ENCODE results near the gene ALMS1. TPM values are rescaled to one million over a fixed set of nuclear protein-coding genes. Genes with fewer than 3 reads are reported as not detected.

Gene ALMS1
- total and polyA plus RNA-seq, 2 of the 4 experiments (the other 2 are of a cell fraction), result 20.8 to 52.8 TPM

GRCh38 chr2:73404409-73404808 is 18.8 kb downstream of the ALMS1 start:
- Histone ChIP-seq H2AK9ac (replicated peaks; ENCODE audit: low read depth, low read length, poor library complexity) (no peak overlapping the region), H3K4ac (ENCODE audit: low read depth, low read length) (no peak overlapping the region)
- POLR2A ChIA-PET (ENCODE audit: unreplicated experiment), result no interaction called here

More at GRCh38 chr2:73404409-73404808, 18.8 kb downstream of the ALMS1 start:
- Histone ChIP-seq H3K4me1 (ENCODE audit: control insufficient read depth, insufficient read depth, low read length) (no peaks in the 10 kb centered on the region), H3K23ac (ENCODE audit: low read depth, low read length) (no peak overlapping the region), H4K91ac (ENCODE audit: insufficient read depth, low read depth, low read length) (no peak overlapping the region), H2AK5ac (ENCODE audit: low read depth, low read length) (no peak overlapping the region), H3K36me3 (ENCODE audit: control insufficient read depth, insufficient read depth, low read length) (no peaks in the 10 kb centered on the region), H4K5ac (ENCODE audit: low read depth, low read length) (no peak overlapping the region), H2BK120ac (ENCODE audit: low read depth, low read length) (no peak overlapping the region), H3K14ac (replicated peaks; ENCODE audit: low read depth, low read length) (no peak overlapping the region), H4K8ac (ENCODE audit: low read depth in 2 of 2, low read length in 2 of 2) (no peak overlapping the region), H2BK5ac (ENCODE audit: low read depth, low read length, poor library complexity, severe bottlenecking) (no peak overlapping the region), H3K9me3 (ENCODE audit: control insufficient read depth, insufficient read depth, low read length) (peaks cover 2% of the 10 kb centered on the region; the same call in 1 of the 2 replicates), H3K18ac (ENCODE audit: low read depth, low read length) (no peak overlapping the region), H2AFZ (replicated peaks; ENCODE audit: low read length, poor library complexity) (no peak overlapping the region), H2BK15ac (ENCODE audit: low read depth, low read length) (no peak overlapping the region), H3K27me3 (ENCODE audit: control insufficient read depth, insufficient read depth, low read length) (no peaks in the 10 kb centered on the region), H4K20me1 (ENCODE audit: insufficient read depth, low read length) (no peaks in the 10 kb centered on the region), H3K27ac (ENCODE audit: insufficient read depth, low read length) (no peak overlapping the region), H3K4me3 (ENCODE audit: insufficient read depth, low read depth, low read length) (no peak overlapping the region), H3K9me1 (ENCODE audit: insufficient read depth, low read length) (no peaks in the 10 kb centered on the region), H2BK20ac (ENCODE audit: low read depth, low read length) (no peak overlapping the region), H3K79me1 (ENCODE audit: low read depth in 1 of 2, low read length in 2 of 2) (peaks cover 11 to 15% of the 10 kb centered on the region in 2 experiments), H3K56ac (ENCODE audit: extremely low read depth, insufficient read depth, low read length) (no peak overlapping the region), H3K4me2 (ENCODE audit: low read depth, low read length) (no peak overlapping the region), H3K9ac (ENCODE audit: low read depth, low read length) (no peak overlapping the region)
- no peak for DNase-seq
- intact Hi-C loops (cut with micrococcal nuclease) (no loop called here), in situ Hi-C loops (cut with MboI; ENCODE audit: low sequenced_read_pairs) (loop anchor here (25.0 kb wide), 1 partner anchor 108 kb away; no protein-coding TSS in a partner anchor), dilution Hi-C loops (cut with HindIII; ENCODE audit: low sequenced_read_pairs, unreplicated experiment) (no loop called here)
- no TSS peak for BruUV-seq (replicated peaks)
- TF ChIP-seq CEBPB (IDR thresholded peaks at IDR 0.05; ENCODE audit: low read depth, low read length) (no peak), MAZ (IDR thresholded peaks at IDR 0.05; ENCODE audit: borderline replicate concordance, low read depth, low read length) (no peak), SMC3 (IDR thresholded peaks at IDR 0.05; ENCODE audit: low read depth, low read length) (no peak), ELK1 (IDR thresholded peaks at IDR 0.05; ENCODE audit: borderline replicate concordance, low read depth, low read length) (no peak), RCOR1 (IDR thresholded peaks at IDR 0.05; ENCODE audit: insufficient replicate concordance, low read length) (no peak), FOS (IDR thresholded peaks at IDR 0.05; ENCODE audit: low read depth, low read length) (no peak), BHLHE40 (IDR thresholded peaks at IDR 0.05; ENCODE audit: low read depth, low read length) (no peak), MXI1 (IDR thresholded peaks at IDR 0.05; ENCODE audit: borderline replicate concordance, low read depth, low read length) (no peak), POLR2A (IDR thresholded peaks at IDR 0.05; ENCODE audit: low read depth, low read length) (no peak), RFX5 (IDR thresholded peaks at IDR 0.05; ENCODE audit: low read depth, low read length) (no peak), NFE2L2 (IDR thresholded peaks at IDR 0.05; ENCODE audit: low read depth, low read length) (no peak), RAD21 (IDR thresholded peaks at IDR 0.05; ENCODE audit: low read length) (no peak), CTCF (conservative IDR thresholded peaks at IDR 0.05; ENCODE audit: low read depth, low read length) (no peak), MAFK (IDR thresholded peaks at IDR 0.05; ENCODE audit: low read depth, low read length) (no peak), CHD1 (IDR thresholded peaks at IDR 0.05; ENCODE audit: low read depth, low read length) (no peak)
- TF ChIP-seq, protein P1, sequence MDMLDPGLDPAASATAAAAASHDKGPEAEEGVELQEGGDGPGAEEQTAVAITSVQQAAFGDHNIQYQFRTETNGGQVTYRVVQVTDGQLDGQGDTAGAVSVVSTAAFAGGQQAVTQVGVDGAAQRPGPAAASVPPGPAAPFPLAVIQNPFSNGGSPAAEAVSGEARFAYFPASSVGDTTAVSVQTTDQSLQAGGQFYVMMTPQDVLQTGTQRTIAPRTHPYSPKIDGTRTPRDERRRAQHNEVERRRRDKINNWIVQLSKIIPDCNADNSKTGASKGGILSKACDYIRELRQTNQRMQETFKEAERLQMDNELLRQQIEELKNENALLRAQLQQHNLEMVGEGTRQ (IDR thresholded peaks at IDR 0.05; ENCODE audit: low read depth, low read length), result no peak
- CTCF ChIA-PET, result no interaction called here
- WGBS, 2 experiments (ENCODE audit: extremely low coverage in 2 of 2, insufficient read length in 1 of 2), result no CpG with 5 or more reads among the region's 5 CpGs
- no peak for ATAC-seq (ENCODE audit: low read depth)

All from IMR-90 (cell line).